ENCODE results near the gene PTBP1.

Gene PTBP1

DNA sequence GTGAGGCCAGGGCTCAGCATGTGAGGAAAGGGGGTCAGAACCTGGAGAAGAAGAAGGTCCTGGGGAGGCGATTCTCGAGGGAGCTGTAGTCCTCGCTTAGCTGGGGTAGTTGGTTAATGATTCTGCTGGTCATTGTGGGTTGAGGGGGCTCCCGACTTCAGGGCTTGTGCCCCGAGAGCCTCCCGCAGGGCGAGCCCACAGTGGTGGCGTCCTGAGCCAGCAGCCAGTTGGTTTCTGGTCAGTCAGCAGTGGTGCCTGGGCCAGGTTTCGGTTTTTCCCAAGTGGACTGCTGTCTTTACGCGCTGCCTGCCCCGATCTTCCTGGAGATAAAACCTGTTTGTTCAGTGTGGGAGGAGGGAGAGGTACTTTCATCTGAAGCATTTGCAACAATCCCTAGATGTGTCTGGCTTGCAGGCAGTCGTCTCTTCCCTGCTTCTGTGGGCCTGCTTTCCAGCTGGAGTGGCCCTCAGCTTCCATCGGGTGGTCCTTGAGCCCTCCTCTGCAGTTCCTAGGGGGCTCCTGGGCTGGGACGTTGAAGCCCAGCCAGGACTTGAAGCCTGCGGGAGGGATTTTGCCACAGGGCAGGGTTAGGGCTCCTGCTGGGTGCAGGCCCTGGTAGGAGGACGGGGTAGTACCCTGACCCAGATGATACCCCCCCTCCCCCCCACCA, 3.2 kb downstream of the PTBP1 start:
- TF ChIP-seq, protein P1, sequence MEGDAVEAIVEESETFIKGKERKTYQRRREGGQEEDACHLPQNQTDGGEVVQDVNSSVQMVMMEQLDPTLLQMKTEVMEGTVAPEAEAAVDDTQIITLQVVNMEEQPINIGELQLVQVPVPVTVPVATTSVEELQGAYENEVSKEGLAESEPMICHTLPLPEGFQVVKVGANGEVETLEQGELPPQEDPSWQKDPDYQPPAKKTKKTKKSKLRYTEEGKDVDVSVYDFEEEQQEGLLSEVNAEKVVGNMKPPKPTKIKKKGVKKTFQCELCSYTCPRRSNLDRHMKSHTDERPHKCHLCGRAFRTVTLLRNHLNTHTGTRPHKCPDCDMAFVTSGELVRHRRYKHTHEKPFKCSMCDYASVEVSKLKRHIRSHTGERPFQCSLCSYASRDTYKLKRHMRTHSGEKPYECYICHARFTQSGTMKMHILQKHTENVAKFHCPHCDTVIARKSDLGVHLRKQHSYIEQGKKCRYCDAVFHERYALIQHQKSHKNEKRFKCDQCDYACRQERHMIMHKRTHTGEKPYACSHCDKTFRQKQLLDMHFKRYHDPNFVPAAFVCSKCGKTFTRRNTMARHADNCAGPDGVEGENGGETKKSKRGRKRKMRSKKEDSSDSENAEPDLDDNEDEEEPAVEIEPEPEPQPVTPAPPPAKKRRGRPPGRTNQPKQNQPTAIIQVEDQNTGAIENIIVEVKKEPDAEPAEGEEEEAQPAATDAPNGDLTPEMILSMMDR (IDR thresholded peaks at IDR 0.05) = no peak

DNA sequence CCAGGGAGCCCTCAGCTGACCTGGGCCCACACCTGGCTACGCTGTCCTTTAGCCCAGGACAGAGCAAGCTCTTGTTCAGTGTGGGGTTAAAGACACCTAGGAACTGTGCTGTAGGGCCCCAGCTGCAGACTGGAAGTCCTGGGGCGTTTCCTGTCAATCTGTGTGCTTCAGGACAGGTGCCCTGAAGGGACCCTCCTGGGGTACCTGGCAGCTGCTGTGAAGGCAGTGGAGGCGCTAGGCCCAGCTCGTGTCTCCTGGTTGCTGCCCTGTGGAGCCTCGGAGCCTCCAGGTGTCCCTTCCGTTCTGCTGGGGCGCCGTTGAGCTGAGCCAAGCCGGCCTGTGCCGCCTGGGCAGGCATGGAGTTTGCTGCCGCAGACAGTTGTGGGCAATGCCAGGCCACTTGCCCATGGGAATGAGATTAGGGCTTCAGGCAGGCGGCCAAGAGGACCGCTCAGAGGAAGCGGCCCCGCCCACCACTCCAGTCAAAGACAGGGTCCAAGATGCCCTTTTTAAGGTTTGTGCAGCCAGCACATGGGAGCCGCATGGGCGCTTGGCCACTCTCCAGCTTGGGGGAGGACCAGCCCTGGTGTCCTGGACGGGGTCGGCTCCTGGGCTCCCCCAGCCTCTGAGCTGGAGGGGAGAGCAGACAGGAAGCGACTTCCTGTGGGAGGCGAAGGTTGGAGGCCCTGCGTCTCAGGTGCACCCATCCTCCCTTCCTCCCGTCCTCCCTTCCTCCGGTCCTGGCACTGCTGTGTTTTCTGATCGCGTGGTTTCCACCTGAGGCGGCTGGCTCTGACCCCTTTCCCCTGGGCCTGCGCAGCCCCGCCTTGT, 4.0 kb downstream of the PTBP1 start:
- TF ChIP-seq, protein P1 (IDR thresholded peaks at IDR 0.05) = no peak

DNA sequence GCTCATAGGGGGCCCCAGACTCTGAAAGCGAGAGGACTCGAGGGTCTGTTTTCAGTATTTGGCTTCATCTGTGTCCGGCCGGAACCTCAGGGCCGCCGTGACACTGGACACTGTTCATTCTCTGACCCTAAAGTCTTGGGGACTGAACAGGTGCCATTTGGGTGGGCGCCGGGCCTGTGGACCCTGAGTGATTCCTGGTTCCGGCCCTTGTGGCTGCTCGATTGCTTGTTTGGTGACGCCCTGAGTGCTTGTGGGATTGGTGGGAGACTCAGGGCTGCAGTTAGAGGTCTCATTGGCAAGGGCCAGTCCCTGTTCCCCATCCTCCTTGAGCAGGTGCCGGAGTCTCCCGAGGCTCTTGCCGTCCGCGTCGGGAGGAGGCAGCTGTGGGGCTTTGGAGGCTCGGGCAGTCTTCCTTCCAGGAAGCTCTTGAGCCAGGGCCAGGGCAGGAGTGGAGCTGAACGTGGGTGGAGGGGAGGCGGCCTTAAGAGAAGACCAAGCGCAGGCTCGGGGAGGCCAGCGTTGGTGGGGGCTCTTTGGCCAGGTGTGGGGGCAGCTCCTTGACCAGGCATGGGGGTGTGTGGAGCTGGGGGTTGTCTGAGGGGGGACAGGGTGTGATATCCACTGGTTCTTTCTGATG, 4.7 kb downstream of the PTBP1 start:
- TF ChIP-seq, protein P1 (IDR thresholded peaks at IDR 0.05) = no peak

DNA sequence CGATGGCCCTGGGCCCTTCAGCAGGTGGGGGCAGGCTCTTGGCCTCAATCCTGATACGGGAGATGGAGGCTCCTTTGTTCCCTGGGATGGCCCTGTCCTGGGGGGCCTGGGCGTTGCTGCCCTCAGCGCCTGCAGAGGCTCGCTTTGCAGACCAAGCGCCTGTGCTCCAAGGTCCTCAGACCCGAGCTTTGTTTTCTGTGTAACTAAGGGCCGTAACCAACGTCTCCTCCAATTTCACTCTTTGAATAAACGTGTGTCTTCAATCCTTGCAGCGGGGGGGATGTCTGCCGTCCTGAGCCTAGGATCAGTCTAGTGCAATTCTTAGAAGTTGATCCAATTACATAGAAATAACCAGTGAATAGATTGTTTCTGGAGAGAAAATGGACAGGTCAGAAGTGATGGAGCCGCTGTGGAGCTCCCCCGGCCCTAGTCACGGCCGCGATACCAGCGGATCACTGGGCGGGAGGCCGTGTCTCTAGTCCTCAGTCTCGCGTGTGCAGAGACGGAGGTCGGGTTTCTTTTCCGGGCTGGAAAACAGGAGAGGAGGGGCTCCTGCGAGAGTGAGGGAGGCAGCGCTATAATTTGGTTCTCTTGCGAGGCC, 5.3 kb downstream of the PTBP1 start:
- TF ChIP-seq, protein P1 (IDR thresholded peaks at IDR 0.05) = no peak

DNA sequence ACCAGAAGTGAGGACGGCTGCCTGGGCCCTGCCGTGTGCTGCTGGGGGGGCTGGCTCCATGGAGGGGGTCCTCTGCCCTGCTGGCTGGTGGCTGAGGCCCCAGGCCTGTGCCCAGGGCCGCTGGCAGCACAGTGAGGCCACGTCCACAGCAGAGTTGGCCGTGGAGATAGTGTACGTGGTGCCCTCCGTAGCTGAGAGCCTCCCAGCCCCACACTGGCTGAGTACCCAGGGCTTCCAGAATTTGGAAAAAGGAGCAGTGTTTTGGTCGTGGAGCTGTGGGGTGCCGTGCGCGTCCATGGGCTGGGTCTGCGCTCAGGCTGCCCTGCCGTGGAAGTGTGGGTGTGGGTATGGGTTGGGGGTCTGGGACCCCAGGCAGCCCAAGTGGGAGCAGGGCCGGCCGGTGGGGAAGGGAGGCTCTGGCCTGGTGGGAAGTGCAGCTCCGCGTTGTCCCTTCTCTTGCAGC, 5.9 kb downstream of the PTBP1 start:
- TF ChIP-seq, protein P1 (IDR thresholded peaks at IDR 0.05) = no peak

DNA sequence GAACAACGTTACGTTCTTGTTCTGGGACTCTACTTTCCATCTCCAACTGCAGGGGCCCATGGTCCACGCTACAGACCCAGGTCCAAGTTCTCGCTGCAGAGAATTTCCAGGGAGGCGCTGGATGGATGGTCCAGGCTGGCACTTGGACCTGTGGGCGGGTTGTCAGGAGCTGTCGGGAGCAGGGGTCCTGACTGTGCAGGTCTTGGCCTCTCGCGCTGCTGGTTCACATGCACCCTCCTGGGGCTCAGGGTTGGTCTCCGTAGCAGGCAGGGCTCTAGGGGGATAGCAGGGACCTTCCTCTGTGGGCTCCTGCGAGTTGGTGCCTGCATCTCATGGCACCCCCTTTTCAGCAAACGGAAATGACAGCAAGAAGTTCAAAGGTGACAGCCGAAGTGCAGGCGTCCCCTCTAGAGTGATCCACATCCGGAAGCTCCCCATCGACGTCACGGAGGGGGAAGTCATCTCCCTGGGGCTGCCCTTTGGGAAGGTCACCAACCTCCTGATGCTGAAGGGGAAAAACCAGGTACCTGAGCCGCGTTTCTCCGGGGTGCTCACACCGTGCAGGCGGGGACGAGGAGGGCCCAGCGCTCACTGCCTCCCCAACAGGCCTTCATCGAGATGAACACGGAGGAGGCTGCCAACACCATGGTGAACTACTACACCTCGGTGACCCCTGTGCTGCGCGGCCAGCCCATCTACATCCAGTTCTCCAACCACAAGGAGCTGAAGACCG, 6.6 kb downstream of the PTBP1 start:
- TF ChIP-seq, protein P1 (IDR thresholded peaks at IDR 0.05) = no peak
